Neural crest cell (in vitro differentiated cells): ENCODE measurements around the gene FBXO46. TPM values are rescaled to one million over a fixed set of nuclear protein-coding genes. Genes with fewer than 3 reads are reported as not detected.

Source experiments
- DNase-seq: peaks from one replicate; pipeline ENCODE4 v3.0.0; 2021; ENCODE audit warnings: low read depth, mixed read lengths, low spot score
- H3K27ac Mint-ChIP-seq: one replicate; pipeline ENCODE4 v1.8.0; 2021; ENCODE audit warnings: mild to moderate bottlenecking, mixed read lengths; ENCODE audit not compliant: unreplicated experiment
- H3K27me3 Mint-ChIP-seq: 2 replicates; pipeline ENCODE4 v1.8.0; 2021; ENCODE audit warnings: low read depth, mild to moderate bottlenecking, mixed read lengths
- H3K36me3 Mint-ChIP-seq: 2 replicates; pipeline ENCODE4 v1.8.0; 2021; ENCODE audit warnings: low read depth, mild to moderate bottlenecking, mixed read lengths
- H3K4me1 Mint-ChIP-seq: 2 replicates; pipeline ENCODE4 v1.8.0; 2021; ENCODE audit warnings: mixed read lengths
- H3K4me3 Mint-ChIP-seq: one replicate; pipeline ENCODE4 v1.8.0; 2021; ENCODE audit warnings: mild to moderate bottlenecking, mixed read lengths
- H3K9me3 Mint-ChIP-seq: 2 replicates; pipeline ENCODE4 v1.8.0; 2021; ENCODE audit warnings: mixed read lengths
- CTCF ChIP-seq: fragments of 200-600 bp; sonication (generic); conservative IDR thresholded peaks from 2 replicates; pipeline ENCODE4 v1.5.0; 2021; ENCODE audit warnings: antibody characterized with exemption, mild to moderate bottlenecking
- total RNA-seq: library from RNA; stranded (reverse); gene quantifications from 2 replicates; pipeline ENCODE4 v1.2.1, GENCODE V29; 2021

Gene FBXO46
- total RNA-seq, 1 donor from 2014 or later = 27.2 TPM

GRCh38 chr19:45747513-45747912 lies 16.8 kb upstream of the FBXO46 start:
- peak overlapping the region; percentile 48 for H3K27ac Mint-ChIP-seq
- no peaks in the 10 kb centered on the region for H3K4me1 Mint-ChIP-seq
- H3K36me3 Mint-ChIP-seq = no peaks in the 10 kb centered on the region
- no peaks in the 10 kb centered on the region for H3K27me3 Mint-ChIP-seq
- no peak for DNase-seq
- no peaks in the 10 kb centered on the region for H3K9me3 Mint-ChIP-seq
- TF ChIP-seq CTCF = no peak
- no peak overlapping the region for H3K4me3 Mint-ChIP-seq

- H3K4me3 Mint-ChIP-seq = no peak overlapping the region
These were observed 16.2 kb upstream of the FBXO46 start for GRCh38 chr19:45746866-45747265.

GRCh38 chr19:45745606-45746005 lies 14.9 kb upstream of the FBXO46 start:
- no peak overlapping the region for H3K4me3 Mint-ChIP-seq
- DNase-seq = no peak
- no peaks in the 10 kb centered on the region for H3K9me3 Mint-ChIP-seq
- no peak for TF ChIP-seq CTCF
- no peaks in the 10 kb centered on the region for H3K27me3 Mint-ChIP-seq
- no peaks in the 10 kb centered on the region for H3K36me3 Mint-ChIP-seq
- no peaks in the 10 kb centered on the region for H3K4me1 Mint-ChIP-seq
- peak overlapping the region; percentile 43 for H3K27ac Mint-ChIP-seq

More at GRCh38 chr19:45746866-45747265, 16.2 kb upstream of the FBXO46 start:
- TF ChIP-seq CTCF = no peak
- DNase-seq = no peak
- H3K27ac Mint-ChIP-seq = no peak overlapping the region
- no peaks in the 10 kb centered on the region for H3K4me1 Mint-ChIP-seq
- H3K27me3 Mint-ChIP-seq = no peaks in the 10 kb centered on the region
- no peaks in the 10 kb centered on the region for H3K9me3 Mint-ChIP-seq
- no peaks in the 10 kb centered on the region for H3K36me3 Mint-ChIP-seq

- H3K4me3 Mint-ChIP-seq = no peak overlapping the region
- no peaks in the 10 kb centered on the region for H3K36me3 Mint-ChIP-seq
- no peaks in the 10 kb centered on the region for H3K9me3 Mint-ChIP-seq
- no peak for TF ChIP-seq CTCF
- no peaks in the 10 kb centered on the region for H3K4me1 Mint-ChIP-seq
- H3K27me3 Mint-ChIP-seq = no peaks in the 10 kb centered on the region
- no peak overlapping the region for H3K27ac Mint-ChIP-seq
- no peak for DNase-seq
These were observed 12.3 kb upstream of the FBXO46 start for GRCh38 chr19:45742969-45743368.

- Mint-ChIP-seq H3K27ac (no peak overlapping the region), H3K4me1 (no peaks in the 10 kb centered on the region), H3K27me3 (no peaks in the 10 kb centered on the region), H3K4me3 (no peak overlapping the region), H3K36me3 (no peaks in the 10 kb centered on the region), H3K9me3 (no peaks in the 10 kb centered on the region)
- no peak for DNase-seq
- no peak for TF ChIP-seq CTCF
These were observed 9.1 kb upstream of the FBXO46 start for GRCh38 chr19:45739498-45740439.
